WTC11 (cell line): ENCODE measurements around the gene RANBP17. TPM values are rescaled to one million over a fixed set of nuclear protein-coding genes. Genes with fewer than 3 reads are reported as not detected.
A peak's percentile ranks its signal among the peaks of the same experiment; 100 is the strongest.

ENCODE experiments used
- ATAC-seq: fragments of 200-7000 bp; cut with Tn5 transposase; 2 replicates; pipeline ENCODE4 v1.10.0; 2021; ENCODE audit warnings: mild to moderate bottlenecking, moderate library complexity
- CTCF ChIA-PET: fragments of 300-600 bp; sonication (Branson Sonifier 250); formaldehyde crosslinking; loops from one replicate; lab custom pipeline; 2021; ENCODE audit warnings: antibody characterized with exemption; lab: Charles Lee
- POLR2A ChIA-PET: fragments of 350-600 bp; sonication (Branson Sonifier 250); formaldehyde crosslinking; loops from one replicate; lab custom pipeline; 2021; ENCODE audit warnings: antibody characterized with exemption; lab: Charles Lee
- DNase-seq: peaks from one replicate; pipeline ENCODE4 v3.0.0; 2021; ENCODE audit warnings: low spot score
- H3K27ac Mint-ChIP-seq: 2 replicates; pipeline ENCODE4 v1.8.0; 2021; ENCODE audit warnings: mixed read lengths
- H3K27me3 Mint-ChIP-seq: 2 replicates; pipeline ENCODE4 v1.8.0; 2021; ENCODE audit warnings: low read depth, mild to moderate bottlenecking, moderate library complexity, mixed read lengths
- H3K36me3 Mint-ChIP-seq: 2 replicates; pipeline ENCODE4 v1.8.0; 2021; ENCODE audit warnings: mixed read lengths
- H3K4me1 Mint-ChIP-seq: 2 replicates; pipeline ENCODE4 v1.8.0; 2022; ENCODE audit warnings: mixed read lengths
- H3K4me3 Mint-ChIP-seq: 2 replicates; pipeline ENCODE4 v1.8.0; 2021; ENCODE audit warnings: mild to moderate bottlenecking, moderate library complexity, mixed read lengths
- H3K9me3 Mint-ChIP-seq: 2 replicates; pipeline ENCODE4 v1.8.0; 2021; ENCODE audit warnings: mixed read lengths
- CREM ChIP-seq: sonication (generic); formaldehyde crosslinking; IDR thresholded peaks from 2 replicates; pipeline ENCODE4 v1.8.1; 2022; ENCODE audit warnings: mild to moderate bottlenecking, missing genetic modification reagents, moderate library complexity
- KAT7 ChIP-seq: sonication (generic); formaldehyde crosslinking; IDR thresholded peaks from 2 replicates; pipeline ENCODE4 v1.8.1; 2023; ENCODE audit warnings: missing genetic modification reagents, mild to moderate bottlenecking, borderline replicate concordance
- NFATC4 ChIP-seq: fragments of 250-450 bp; sonication (Bioruptor Pico); IDR thresholded peaks from 2 replicates; pipeline ENCODE4 v1.9.0; 2021; ENCODE audit warnings: mild to moderate bottlenecking
- TEAD1 ChIP-seq: sonication (generic); formaldehyde crosslinking; IDR thresholded peaks from 2 replicates; pipeline ENCODE4 v1.8.0; 2022; ENCODE audit warnings: mild to moderate bottlenecking, missing genetic modification reagents
- ZBTB21 ChIP-seq: sonication (generic); formaldehyde crosslinking; IDR thresholded peaks from 2 replicates; pipeline ENCODE4 v1.8.1; 2023; ENCODE audit warnings: mild to moderate bottlenecking, missing genetic modification reagents, borderline replicate concordance
- ZNF138 ChIP-seq: sonication (generic); formaldehyde crosslinking; conservative IDR thresholded peaks from 2 replicates; pipeline ENCODE4 v1.8.1; 2022; ENCODE audit warnings: mild to moderate bottlenecking, moderate library complexity, missing genetic modification reagents
- total RNA-seq: library from RNA; stranded (reverse); gene quantifications from 3 replicates; pipeline ENCODE4 v1.2.3, GENCODE V29; 2021
- TF ChIP-seq, protein P1 (sequence below): sonication (generic); formaldehyde crosslinking; IDR thresholded peaks from 2 replicates; pipeline ENCODE4 v1.8.0; 2023; ENCODE audit warnings: missing genetic modification reagents, mild to moderate bottlenecking, borderline replicate concordance
- TF ChIP-seq, protein P2 (sequence below): sonication (generic); formaldehyde crosslinking; conservative IDR thresholded peaks from 2 replicates; pipeline ENCODE4 v1.8.1; 2022; ENCODE audit warnings: mild to moderate bottlenecking, missing genetic modification reagents
- TF ChIP-seq, protein P3 (sequence below): sonication (generic); formaldehyde crosslinking; IDR thresholded peaks from 2 replicates; pipeline ENCODE4 v1.8.1; 2022; ENCODE audit warnings: missing genetic modification reagents, borderline replicate concordance
- TF ChIP-seq, protein P4 (sequence below): fragments of 250-450 bp; sonication (Bioruptor Pico); IDR thresholded peaks from 2 replicates; pipeline ENCODE4 v1.9.0; 2021; ENCODE audit warnings: mild to moderate bottlenecking
- TF ChIP-seq, protein P5 (sequence below): fragments of 250-450 bp; sonication (Bioruptor Pico); IDR thresholded peaks from 2 replicates; pipeline ENCODE4 v1.9.0; 2021; ENCODE audit warnings: mild to moderate bottlenecking, borderline replicate concordance
- TF ChIP-seq, protein P6 (sequence below): sonication (generic); formaldehyde crosslinking; IDR thresholded peaks from 2 replicates; pipeline ENCODE4 v1.8.0; 2023; ENCODE audit warnings: mild to moderate bottlenecking, missing genetic modification reagents
- TF ChIP-seq, protein P7 (sequence below): sonication (generic); formaldehyde crosslinking; IDR thresholded peaks from 2 replicates; pipeline ENCODE4 v1.8.1; 2023; ENCODE audit warnings: mild to moderate bottlenecking, missing genetic modification reagents

The RANBP17 gene
- total RNA-seq, 1 experiment from 2014 or later: 23.1 TPM

DNA sequence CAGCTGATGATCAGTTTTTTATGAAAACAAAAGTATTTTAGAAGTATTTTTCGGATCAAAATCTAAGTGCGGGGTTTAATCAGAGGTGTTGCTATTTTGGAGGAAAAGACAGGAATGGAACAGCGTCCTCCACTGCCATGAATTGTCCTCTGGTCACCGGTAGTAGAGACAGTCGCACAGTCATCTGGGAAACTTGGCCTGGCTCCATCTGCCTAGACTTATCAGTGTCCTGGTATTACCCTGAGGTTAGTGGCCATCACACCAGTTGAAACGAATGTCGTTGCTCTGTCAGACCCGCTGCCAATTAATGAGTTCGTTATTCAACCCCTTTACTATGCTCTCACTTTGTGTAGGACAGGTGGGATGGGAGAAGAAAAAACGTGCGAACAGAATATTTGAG, 455.4 kb downstream of the RANBP17 start:
- no peaks in the 10 kb centered on the region for H3K36me3 Mint-ChIP-seq
- peaks cover 66% of the 10 kb centered on the region for H3K4me1 Mint-ChIP-seq
- TF ChIP-seq TEAD1: no peak
- no peak for TF ChIP-seq ZNF138 (CRISPR knock-in tag)
- TF ChIP-seq, protein P1, sequence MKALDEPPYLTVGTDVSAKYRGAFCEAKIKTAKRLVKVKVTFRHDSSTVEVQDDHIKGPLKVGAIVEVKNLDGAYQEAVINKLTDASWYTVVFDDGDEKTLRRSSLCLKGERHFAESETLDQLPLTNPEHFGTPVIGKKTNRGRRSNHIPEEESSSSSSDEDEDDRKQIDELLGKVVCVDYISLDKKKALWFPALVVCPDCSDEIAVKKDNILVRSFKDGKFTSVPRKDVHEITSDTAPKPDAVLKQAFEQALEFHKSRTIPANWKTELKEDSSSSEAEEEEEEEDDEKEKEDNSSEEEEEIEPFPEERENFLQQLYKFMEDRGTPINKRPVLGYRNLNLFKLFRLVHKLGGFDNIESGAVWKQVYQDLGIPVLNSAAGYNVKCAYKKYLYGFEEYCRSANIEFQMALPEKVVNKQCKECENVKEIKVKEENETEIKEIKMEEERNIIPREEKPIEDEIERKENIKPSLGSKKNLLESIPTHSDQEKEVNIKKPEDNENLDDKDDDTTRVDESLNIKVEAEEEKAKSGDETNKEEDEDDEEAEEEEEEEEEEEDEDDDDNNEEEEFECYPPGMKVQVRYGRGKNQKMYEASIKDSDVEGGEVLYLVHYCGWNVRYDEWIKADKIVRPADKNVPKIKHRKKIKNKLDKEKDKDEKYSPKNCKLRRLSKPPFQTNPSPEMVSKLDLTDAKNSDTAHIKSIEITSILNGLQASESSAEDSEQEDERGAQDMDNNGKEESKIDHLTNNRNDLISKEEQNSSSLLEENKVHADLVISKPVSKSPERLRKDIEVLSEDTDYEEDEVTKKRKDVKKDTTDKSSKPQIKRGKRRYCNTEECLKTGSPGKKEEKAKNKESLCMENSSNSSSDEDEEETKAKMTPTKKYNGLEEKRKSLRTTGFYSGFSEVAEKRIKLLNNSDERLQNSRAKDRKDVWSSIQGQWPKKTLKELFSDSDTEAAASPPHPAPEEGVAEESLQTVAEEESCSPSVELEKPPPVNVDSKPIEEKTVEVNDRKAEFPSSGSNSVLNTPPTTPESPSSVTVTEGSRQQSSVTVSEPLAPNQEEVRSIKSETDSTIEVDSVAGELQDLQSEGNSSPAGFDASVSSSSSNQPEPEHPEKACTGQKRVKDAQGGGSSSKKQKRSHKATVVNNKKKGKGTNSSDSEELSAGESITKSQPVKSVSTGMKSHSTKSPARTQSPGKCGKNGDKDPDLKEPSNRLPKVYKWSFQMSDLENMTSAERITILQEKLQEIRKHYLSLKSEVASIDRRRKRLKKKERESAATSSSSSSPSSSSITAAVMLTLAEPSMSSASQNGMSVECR (CRISPR knock-in tag): no peak
- TF ChIP-seq, protein P2, sequence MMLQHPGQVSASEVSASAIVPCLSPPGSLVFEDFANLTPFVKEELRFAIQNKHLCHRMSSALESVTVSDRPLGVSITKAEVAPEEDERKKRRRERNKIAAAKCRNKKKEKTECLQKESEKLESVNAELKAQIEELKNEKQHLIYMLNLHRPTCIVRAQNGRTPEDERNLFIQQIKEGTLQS (CRISPR knock-in tag): no peak
- TF ChIP-seq, protein P3, sequence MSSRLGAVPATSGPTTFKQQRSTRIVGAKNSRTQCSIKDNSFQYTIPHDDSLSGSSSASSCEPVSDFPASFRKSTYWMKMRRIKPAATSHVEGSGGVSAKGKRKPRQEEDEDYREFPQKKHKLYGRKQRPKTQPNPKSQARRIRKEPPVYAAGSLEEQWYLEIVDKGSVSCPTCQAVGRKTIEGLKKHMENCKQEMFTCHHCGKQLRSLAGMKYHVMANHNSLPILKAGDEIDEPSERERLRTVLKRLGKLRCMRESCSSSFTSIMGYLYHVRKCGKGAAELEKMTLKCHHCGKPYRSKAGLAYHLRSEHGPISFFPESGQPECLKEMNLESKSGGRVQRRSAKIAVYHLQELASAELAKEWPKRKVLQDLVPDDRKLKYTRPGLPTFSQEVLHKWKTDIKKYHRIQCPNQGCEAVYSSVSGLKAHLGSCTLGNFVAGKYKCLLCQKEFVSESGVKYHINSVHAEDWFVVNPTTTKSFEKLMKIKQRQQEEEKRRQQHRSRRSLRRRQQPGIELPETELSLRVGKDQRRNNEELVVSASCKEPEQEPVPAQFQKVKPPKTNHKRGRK (CRISPR knock-in tag): no peak
- no peak for TF ChIP-seq CREM (CRISPR knock-in tag)
- TF ChIP-seq, all 79 proteins: peak for 0
- Mint-ChIP-seq H3K27me3 (peaks cover 100% of the 10 kb centered on the region), H3K27ac (no peak overlapping the region), H3K4me3 (peak overlapping the region; percentile 40), H3K9me3 (no peaks in the 10 kb centered on the region)
- no peak for DNase-seq
- no peak for ATAC-seq
- POLR2A ChIA-PET: interaction anchor here (1.6 kb wide), 1 partner anchor 8 kb away, joined by 8 read pairs; the partner anchor contains the start of gene TLX3
- CTCF ChIA-PET: interaction anchor here (1.0 to 1.3 kb wide), 3 partner anchors 35 to 155 kb away, joined by 3 read pairs; no protein-coding TSS in a partner anchor

DNA sequence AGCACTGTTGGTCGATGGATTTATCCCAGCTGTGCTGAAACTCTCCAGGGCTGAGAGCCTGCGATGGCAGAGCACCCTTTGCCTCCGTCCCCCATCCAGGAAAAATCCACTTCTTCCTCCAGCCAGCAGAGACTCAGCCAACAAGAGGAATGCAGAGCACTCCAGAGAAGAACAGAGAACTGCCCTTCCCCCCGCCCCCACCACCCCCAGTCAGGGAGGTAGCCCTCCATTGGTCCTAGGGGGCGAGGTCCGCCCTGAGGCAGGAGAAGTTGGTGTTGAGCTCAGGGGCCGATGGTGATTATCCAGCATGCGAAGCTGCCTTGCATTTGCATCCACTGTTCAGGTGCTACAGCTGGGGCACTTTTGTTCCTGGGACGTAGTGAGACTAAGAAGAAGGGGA, 456.2 kb downstream of the RANBP17 start:
- Mint-ChIP-seq H3K27ac (no peak overlapping the region), H3K9me3 (no peaks in the 10 kb centered on the region), H3K36me3 (no peaks in the 10 kb centered on the region), H3K4me3 (peak overlapping the region; percentile 40), H3K27me3 (peaks cover 100% of the 10 kb centered on the region), H3K4me1 (peaks cover 60% of the 10 kb centered on the region)
- DNase-seq (peak; percentile 69), ATAC-seq (peak; percentile 61)
- ChIA-PET CTCF (interaction anchor here (0.6 to 2.5 kb wide), 14 partner anchors 9 to 156 kb away, joined by 3 to 40 read pairs (median 5); partner anchors contain the start of gene TLX3), POLR2A (interaction anchor here (1.6 kb wide), 1 partner anchor 9 kb away, joined by 8 read pairs; the partner anchor contains the start of gene TLX3)
- TF ChIP-seq, protein P4, sequence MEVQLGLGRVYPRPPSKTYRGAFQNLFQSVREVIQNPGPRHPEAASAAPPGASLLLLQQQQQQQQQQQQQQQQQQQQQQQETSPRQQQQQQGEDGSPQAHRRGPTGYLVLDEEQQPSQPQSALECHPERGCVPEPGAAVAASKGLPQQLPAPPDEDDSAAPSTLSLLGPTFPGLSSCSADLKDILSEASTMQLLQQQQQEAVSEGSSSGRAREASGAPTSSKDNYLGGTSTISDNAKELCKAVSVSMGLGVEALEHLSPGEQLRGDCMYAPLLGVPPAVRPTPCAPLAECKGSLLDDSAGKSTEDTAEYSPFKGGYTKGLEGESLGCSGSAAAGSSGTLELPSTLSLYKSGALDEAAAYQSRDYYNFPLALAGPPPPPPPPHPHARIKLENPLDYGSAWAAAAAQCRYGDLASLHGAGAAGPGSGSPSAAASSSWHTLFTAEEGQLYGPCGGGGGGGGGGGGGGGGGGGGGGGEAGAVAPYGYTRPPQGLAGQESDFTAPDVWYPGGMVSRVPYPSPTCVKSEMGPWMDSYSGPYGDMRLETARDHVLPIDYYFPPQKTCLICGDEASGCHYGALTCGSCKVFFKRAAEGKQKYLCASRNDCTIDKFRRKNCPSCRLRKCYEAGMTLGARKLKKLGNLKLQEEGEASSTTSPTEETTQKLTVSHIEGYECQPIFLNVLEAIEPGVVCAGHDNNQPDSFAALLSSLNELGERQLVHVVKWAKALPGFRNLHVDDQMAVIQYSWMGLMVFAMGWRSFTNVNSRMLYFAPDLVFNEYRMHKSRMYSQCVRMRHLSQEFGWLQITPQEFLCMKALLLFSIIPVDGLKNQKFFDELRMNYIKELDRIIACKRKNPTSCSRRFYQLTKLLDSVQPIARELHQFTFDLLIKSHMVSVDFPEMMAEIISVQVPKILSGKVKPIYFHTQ (CRISPR knock-in tag): no peak
- no peak for TF ChIP-seq NFATC4 (CRISPR knock-in tag)
- TF ChIP-seq, protein P5, sequence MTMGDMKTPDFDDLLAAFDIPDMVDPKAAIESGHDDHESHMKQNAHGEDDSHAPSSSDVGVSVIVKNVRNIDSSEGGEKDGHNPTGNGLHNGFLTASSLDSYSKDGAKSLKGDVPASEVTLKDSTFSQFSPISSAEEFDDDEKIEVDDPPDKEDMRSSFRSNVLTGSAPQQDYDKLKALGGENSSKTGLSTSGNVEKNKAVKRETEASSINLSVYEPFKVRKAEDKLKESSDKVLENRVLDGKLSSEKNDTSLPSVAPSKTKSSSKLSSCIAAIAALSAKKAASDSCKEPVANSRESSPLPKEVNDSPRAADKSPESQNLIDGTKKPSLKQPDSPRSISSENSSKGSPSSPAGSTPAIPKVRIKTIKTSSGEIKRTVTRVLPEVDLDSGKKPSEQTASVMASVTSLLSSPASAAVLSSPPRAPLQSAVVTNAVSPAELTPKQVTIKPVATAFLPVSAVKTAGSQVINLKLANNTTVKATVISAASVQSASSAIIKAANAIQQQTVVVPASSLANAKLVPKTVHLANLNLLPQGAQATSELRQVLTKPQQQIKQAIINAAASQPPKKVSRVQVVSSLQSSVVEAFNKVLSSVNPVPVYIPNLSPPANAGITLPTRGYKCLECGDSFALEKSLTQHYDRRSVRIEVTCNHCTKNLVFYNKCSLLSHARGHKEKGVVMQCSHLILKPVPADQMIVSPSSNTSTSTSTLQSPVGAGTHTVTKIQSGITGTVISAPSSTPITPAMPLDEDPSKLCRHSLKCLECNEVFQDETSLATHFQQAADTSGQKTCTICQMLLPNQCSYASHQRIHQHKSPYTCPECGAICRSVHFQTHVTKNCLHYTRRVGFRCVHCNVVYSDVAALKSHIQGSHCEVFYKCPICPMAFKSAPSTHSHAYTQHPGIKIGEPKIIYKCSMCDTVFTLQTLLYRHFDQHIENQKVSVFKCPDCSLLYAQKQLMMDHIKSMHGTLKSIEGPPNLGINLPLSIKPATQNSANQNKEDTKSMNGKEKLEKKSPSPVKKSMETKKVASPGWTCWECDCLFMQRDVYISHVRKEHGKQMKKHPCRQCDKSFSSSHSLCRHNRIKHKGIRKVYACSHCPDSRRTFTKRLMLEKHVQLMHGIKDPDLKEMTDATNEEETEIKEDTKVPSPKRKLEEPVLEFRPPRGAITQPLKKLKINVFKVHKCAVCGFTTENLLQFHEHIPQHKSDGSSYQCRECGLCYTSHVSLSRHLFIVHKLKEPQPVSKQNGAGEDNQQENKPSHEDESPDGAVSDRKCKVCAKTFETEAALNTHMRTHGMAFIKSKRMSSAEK: no peak
- TF ChIP-seq ZBTB21 (CRISPR knock-in tag): no peak
- TF ChIP-seq KAT7 (CRISPR knock-in tag): no peak
- TF ChIP-seq, protein P6, sequence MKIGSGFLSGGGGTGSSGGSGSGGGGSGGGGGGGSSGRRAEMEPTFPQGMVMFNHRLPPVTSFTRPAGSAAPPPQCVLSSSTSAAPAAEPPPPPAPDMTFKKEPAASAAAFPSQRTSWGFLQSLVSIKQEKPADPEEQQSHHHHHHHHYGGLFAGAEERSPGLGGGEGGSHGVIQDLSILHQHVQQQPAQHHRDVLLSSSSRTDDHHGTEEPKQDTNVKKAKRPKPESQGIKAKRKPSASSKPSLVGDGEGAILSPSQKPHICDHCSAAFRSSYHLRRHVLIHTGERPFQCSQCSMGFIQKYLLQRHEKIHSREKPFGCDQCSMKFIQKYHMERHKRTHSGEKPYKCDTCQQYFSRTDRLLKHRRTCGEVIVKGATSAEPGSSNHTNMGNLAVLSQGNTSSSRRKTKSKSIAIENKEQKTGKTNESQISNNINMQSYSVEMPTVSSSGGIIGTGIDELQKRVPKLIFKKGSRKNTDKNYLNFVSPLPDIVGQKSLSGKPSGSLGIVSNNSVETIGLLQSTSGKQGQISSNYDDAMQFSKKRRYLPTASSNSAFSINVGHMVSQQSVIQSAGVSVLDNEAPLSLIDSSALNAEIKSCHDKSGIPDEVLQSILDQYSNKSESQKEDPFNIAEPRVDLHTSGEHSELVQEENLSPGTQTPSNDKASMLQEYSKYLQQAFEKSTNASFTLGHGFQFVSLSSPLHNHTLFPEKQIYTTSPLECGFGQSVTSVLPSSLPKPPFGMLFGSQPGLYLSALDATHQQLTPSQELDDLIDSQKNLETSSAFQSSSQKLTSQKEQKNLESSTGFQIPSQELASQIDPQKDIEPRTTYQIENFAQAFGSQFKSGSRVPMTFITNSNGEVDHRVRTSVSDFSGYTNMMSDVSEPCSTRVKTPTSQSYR: no peak
- TF ChIP-seq, protein P7, sequence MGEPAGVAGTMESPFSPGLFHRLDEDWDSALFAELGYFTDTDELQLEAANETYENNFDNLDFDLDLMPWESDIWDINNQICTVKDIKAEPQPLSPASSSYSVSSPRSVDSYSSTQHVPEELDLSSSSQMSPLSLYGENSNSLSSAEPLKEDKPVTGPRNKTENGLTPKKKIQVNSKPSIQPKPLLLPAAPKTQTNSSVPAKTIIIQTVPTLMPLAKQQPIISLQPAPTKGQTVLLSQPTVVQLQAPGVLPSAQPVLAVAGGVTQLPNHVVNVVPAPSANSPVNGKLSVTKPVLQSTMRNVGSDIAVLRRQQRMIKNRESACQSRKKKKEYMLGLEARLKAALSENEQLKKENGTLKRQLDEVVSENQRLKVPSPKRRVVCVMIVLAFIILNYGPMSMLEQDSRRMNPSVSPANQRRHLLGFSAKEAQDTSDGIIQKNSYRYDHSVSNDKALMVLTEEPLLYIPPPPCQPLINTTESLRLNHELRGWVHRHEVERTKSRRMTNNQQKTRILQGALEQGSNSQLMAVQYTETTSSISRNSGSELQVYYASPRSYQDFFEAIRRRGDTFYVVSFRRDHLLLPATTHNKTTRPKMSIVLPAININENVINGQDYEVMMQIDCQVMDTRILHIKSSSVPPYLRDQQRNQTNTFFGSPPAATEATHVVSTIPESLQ: no peak
